Stimulated activated CD4-positive, alpha-beta T cell treated with anti-CD3 and anti-CD28 coated beads, Interleukin-12 subunit alpha, Interleukin-12 subunit beta, amount 100 ng/mL, for 48 hours (primary cell): Measurements from ENCODE around the gene CREB5.

Source experiments
- DNase-seq, 3 donors: peaks; one replicate each; pipeline ENCODE4 v3.0.0-alpha.2; 2020; ENCODE audit warnings: low read depth in 2 of 3, low spot score in 1 of 3

Gene CREB5

GRCh38 chr7:28630350-28630749 lies 218.0 kb downstream of the CREB5 start:
- no peak for DNase-seq

GRCh38 chr7:28631995-28632394 lies 219.7 kb downstream of the CREB5 start:
- DNase-seq, result no peak

GRCh38 chr7:28638914-28639313 lies 226.6 kb downstream of the CREB5 start:
- DNase-seq, result no peak

- no peak for DNase-seq
Observed at GRCh38 chr7:28640001-28640400, 227.7 kb downstream of the CREB5 start.

- DNase-seq, result no peak
Observed at GRCh38 chr7:28641752-28642545, 229.6 kb downstream of the CREB5 start.

- no peak for DNase-seq
Observed at GRCh38 chr7:28643188-28643569, 230.9 kb downstream of the CREB5 start.

GRCh38 chr7:28643584-28644340 lies 231.4 kb downstream of the CREB5 start:
- no peak for DNase-seq

- no peak for DNase-seq
Observed at GRCh38 chr7:28645866-28646265, 233.5 kb downstream of the CREB5 start.

GRCh38 chr7:28646376-28647075 lies 234.2 kb downstream of the CREB5 start:
- no peak for DNase-seq

- no peak for DNase-seq
Observed at GRCh38 chr7:28647076-28647421, 234.7 kb downstream of the CREB5 start.

- DNase-seq, result no peak
Observed at GRCh38 chr7:28649189-28649588, 236.9 kb downstream of the CREB5 start.

- DNase-seq, result no peak
Observed at GRCh38 chr7:28649811-28650210, 237.5 kb downstream of the CREB5 start.

- no peak for DNase-seq
Observed at GRCh38 chr7:28654110-28654509, 241.8 kb downstream of the CREB5 start.

GRCh38 chr7:28656529-28656928 lies 244.2 kb downstream of the CREB5 start:
- no peak for DNase-seq

- DNase-seq, result no peak
Observed at GRCh38 chr7:28658381-28658780, 246.1 kb downstream of the CREB5 start.

- DNase-seq, result no peak
Observed at GRCh38 chr7:28660132-28660531, 247.8 kb downstream of the CREB5 start.

- DNase-seq, result no peak
Observed at GRCh38 chr7:28661826-28662595, 249.7 kb downstream of the CREB5 start.

GRCh38 chr7:28666154-28666553 lies 253.8 kb downstream of the CREB5 start:
- no peak for DNase-seq

GRCh38 chr7:28668085-28668484 lies 255.8 kb downstream of the CREB5 start:
- no peak for DNase-seq

- DNase-seq, result no peak
Observed at GRCh38 chr7:28669330-28669729, 257.0 kb downstream of the CREB5 start.

- DNase-seq, result no peak
Observed at GRCh38 chr7:28671526-28671925, 259.2 kb downstream of the CREB5 start.
